DMS79 (cell line): ENCODE data around the gene LGALS13.
"Not testable (repeated sequence)": the region's sequence is repeated elsewhere in the genome, so short reads cannot be mapped to it uniquely, and the experiment has no call there.

Experiments used
- DNase-seq: peaks from one replicate; lab custom pipeline; 2025; lab: John Stamatoyannopoulos, UW

Gene LGALS13

DNA sequence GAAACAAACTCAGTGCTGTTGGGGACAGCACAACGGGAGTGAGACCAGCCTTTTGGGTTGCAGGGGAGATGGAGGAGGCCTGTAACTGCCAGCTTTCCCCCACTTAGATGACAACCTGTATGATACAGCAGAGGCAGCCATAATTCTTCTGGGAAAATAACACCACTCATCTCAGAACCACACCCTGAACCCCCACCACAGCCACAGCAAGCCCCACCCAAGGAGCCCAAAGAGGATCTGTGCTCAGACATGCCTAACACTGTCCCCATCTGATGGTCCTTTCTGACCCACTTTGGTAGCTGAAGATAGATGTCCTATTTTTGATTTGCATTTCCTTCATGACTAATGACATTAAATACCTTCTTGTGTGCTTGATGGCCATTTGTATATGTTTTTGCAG lies 15.4 kb downstream of the LGALS13 start:
- DNase-seq = no peak

DNA sequence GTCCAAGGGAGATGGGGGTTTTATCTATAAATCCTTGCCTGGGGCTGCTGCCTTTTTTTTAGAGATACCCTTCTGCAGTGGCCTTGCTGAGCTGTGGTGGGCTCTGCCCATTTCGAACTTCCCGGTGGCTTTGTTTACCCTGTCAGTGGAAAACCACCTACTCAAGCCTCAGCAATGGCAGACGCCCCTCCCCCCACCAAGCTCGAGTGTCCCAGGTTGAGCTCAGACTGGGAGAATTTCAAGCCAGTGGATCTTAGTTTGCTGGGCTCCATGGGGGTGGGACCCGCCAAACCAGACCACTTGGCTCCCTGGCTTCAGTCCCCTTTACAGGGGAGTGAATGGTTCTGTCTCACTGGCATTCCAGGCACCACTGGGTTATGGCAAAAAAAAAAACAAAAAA lies 21.6 kb downstream of the LGALS13 start:
- DNase-seq = no peak

DNA sequence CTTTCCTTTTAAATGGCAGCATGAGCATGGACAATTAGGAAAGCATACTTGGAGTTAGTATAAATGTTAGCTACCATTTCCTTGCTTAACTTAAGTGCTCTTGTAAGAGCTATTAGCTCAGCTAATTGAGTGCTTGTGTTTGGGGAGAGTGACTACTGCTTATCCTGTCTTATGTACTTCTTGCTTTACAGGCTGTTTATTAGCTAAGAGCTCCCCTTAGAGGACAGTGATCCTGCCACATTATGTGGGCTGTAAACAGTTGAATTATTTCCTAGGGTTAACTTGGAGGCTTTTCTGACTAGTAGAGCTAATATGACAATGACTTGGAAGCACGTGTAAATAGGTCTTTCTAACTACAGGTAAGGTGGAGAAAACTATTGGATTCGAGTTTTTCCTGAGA lies 25.3 kb downstream of the LGALS13 start:
- DNase-seq = not testable (repeated sequence)

DNA sequence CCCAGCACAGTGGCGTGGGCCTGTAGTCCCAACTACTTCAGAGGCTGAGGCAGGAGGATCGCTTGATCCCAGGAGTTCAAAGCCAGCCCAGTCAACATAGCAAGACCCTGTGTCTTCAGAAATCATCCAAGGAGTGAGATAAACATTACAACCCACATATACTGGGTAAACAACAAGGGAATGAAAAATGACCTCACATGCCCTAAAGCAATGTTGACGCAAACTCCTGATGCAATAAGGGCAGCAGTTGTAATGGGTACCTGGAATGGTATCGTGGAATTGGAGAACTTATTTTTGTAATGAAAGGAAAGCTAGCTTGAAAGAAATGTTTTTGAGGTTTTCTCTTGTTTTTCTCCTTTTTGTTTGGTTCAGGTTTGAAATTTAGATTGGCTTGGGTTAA lies 28.9 kb downstream of the LGALS13 start:
- DNase-seq = no peak

DNA sequence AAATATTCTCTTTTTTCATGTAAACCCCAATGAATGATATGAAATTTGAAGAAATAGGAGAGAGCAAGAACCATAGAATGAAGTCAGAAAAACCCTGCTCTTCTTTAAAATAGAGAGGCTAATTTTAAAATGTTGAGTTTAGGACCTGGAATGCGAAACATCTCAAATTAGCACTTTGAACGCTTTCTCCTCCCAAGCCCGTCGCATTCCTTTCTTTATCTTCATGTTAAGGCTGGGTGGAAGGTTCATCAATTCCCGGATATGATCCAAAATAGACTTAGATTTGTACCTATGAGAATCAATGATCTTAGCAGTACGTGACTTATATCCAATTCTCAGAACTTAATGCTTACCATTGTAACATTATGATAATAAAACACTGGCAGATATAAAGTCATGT lies 29.3 kb downstream of the LGALS13 start:
- no peak for DNase-seq

DNA sequence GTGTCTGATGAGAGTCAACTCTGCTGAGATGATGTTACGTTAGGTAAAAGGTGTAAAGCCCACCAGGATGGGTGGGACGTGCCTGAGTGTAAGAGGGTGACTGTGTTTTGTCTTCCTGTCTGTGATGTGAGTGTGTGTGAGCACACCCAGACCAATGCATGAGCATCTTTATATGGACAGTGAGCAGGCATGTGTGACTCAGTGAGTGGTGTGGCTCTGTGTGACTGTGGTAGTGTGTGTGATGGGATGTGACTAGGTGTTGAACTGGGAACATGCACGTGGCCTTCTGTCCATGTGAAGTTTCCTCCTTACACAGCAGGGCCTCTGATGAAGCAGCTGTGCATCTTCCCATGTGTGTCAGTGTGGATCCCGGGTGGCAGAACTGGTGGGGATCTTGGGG lies 35.6 kb downstream of the LGALS13 start:
- DNase-seq = no peak

DNA sequence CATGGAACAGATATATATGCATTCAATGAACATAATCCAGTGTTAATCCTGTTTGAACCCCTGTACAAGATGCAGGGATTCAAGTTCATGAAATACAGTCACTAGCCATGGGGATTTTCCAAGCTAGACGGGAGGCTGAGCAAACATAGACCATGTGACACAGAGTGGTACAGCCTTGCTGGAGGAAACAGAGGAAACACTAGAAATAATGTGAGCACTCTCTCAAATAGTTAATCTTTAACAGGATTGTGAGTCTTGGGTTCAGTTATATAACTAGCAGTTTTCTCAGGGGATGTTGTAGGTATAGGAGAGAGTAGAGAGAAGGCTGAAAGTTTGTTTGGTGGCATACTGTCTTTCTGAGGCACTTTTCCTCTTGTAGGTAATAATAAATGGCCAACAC lies 39.4 kb downstream of the LGALS13 start:
- no peak for DNase-seq

DNA sequence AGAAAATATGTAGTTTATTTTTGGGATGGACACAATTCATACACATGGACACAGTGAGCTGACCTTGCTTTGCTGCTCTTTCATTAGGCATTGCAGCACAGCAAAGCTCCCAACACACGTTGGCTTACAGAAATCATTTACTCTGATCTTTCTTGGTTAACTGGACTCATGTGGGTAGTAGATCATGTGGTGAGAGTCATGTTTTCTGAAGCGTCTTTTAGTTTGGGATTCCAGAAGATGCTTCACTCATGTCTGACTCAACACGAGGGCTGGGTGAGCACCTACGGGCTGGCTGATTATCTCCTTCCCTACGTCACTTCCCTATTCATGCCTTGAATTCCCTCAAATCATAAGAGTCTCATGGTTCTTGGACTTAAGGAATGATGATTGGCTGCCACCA lies 41.3 kb downstream of the LGALS13 start:
- DNase-seq = no peak

DNA sequence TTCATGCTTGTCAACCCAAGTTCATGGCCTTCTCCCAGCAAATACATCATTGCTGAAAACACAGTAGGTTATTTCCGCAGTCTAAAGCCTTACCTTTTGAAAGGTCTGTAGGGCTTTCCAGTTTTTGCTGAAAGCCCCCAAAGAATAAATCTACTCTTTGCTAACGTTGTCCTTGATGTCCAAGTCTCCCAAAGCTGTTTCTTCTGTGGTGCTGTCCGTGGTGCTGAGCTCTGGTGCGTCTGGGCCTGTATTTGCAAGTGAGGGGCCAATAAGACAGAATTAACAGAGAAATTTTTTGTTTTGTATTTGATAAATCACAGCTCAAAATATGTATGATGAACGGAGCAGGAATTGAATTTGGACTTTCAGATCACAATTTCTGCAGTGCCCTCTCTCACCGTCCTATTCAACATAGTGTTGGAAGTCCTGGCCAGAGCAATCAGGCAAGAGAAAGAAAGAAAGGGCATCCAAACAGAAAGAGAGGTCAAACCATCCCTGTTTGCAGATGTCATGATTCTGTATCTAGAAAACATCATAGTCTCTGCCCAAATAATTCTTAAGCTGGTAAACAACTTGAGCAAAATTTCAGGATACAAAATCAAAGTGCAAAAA lies 43.6 kb downstream of the LGALS13 start:
- DNase-seq = no peak

DNA sequence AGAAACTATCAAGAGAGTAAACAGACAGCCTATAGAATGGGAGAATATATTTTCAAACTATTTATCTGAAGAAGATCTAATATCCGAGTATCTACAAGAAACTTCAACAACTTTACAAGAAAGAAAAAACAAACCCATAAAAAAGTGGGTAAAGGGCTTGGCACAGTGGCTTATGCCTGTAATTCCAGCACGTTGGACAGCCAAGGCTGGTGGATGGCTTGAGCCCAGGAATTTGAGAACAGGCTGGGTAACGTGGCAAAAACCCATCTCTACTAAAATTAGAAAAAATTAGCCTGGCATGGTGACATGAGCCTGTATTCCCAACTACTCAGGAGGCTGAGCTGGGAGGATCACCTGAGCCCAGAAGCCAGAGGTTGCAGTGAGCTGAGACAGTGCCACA lies 45.6 kb downstream of the LGALS13 start:
- DNase-seq = no peak

DNA sequence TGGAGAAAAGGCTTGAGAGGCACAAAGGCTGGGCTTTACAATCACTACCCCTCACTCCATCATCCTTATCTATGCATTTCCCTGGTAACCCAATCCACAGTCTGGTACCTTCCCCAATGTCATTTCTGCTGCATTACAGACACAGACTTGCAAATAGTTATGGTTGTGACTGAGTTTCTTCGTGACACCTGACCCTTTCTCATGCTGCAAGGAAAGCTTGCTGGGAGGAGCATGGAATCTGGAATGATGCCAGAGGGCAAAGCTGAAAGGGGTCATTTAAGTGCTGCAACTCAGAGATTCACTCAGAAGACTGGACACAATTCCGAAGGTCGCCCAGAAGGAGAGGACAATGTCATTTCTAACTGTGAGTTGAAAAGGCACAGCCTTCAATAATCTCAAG lies 53.3 kb downstream of the LGALS13 start, which contains the start of gene LGALS16:
Gene LGALS16 (plus strand): TSS at position 301 of the 400 bp plus-strand sequence. CDS start 49 bp downstream, at position 350.
- no peak for DNase-seq
